HepG2 (cell line): Measurements from ENCODE around the gene TLR1. TPM values are rescaled to one million over a fixed set of nuclear protein-coding genes. Genes with fewer than 3 reads are reported as not detected.

Experiments used
- ATAC-seq: fragments of 200-7000 bp; cut with Tn5 transposase; 3 replicates; pipeline ENCODE4 v1.9.1; 2020; ENCODE audit warnings: mild to moderate bottlenecking, moderate library complexity
- BruUV-seq: library from RNA; stranded (reverse); fragments of 400-500 nt; replicated peaks from 2 replicates; lab custom pipeline; 2021; lab: Mats Ljungman, UMichigan
- CTCF ChIA-PET: fragments of 300-600 bp; formaldehyde crosslinking; extraction: SDS; loops from one replicate; lab custom pipeline; 2021; ENCODE audit warnings: low total read pairs, inconsistent platforms, low intra/inter-chr PET ratio; lab: Yijun Ruan, JAX
- POLR2A ChIA-PET: fragments of 350-600 bp; sonication (Branson Sonifier 250); formaldehyde crosslinking; loops from one replicate; lab custom pipeline; 2020; ENCODE audit warnings: antibody characterized with exemption, inconsistent platforms; lab: Yijun Ruan, JAX
- DNase-seq: peaks from one replicate; pipeline ENCODE4 v3.0.0-alpha.2; 2015; ENCODE audit warnings: low spot score
- FAIRE-seq: peaks from 3 replicates; lab custom pipeline; 2011; peaks lifted over from hg19 to GRCh38; lab: Jason Lieb, UNC
- H2AFZ ChIP-seq: one replicate; pipeline ENCODE4 v1.6.1; 2011; ENCODE audit warnings: low read length, inconsistent platforms
- H3K27ac ChIP-seq: fragments of 300-600 bp; 3 replicates; pipeline ENCODE4 v1.8.0; 2011; ENCODE audit warnings: mixed run types, mild to moderate bottlenecking, mixed read lengths, low read length, inconsistent platforms; ENCODE audit not compliant: insufficient read depth; ENCODE audit errors: extremely low read length
- H3K27me3 ChIP-seq, 2 experiments: fragments of 200-600 bp in 1 of 2; 2 replicates in 1 of 2; 3 replicates in 1 of 2; pipeline versions ENCODE4 v1.6.0 to v1.8.0; 2011; ENCODE audit warnings: low read length in 2 of 2, mild to moderate bottlenecking in 2 of 2, moderate library complexity in 2 of 2, inconsistent platforms in 1 of 2; ENCODE audit not compliant: insufficient read depth in 2 of 2, control insufficient read depth in 1 of 2
- H3K36me3 ChIP-seq, 2 experiments: fragments of 200-600 bp in 1 of 2; replicated peaks in 1 of 2; 2 replicates in 1 of 2; 3 replicates in 1 of 2; pipeline versions ENCODE4 v1.5.1 to v1.8.0; 2011; ENCODE audit warnings: low read length in 2 of 2, inconsistent platforms in 1 of 2; ENCODE audit not compliant: insufficient read depth in 2 of 2, control insufficient read depth in 1 of 2
- H3K4me1 ChIP-seq: 2 replicates; pipeline ENCODE4 v1.5.1; 2012; ENCODE audit warnings: low read length, inconsistent platforms; ENCODE audit not compliant: insufficient read depth
- H3K4me2 ChIP-seq: 2 replicates; pipeline ENCODE4 v1.6.0; 2011; ENCODE audit warnings: low read depth, low read length, inconsistent platforms
- H3K4me3 ChIP-seq, 3 experiments: fragments of 200-600 bp in 1 of 3; sonication (generic), shearing (Covaris generic) in 1 of 3; replicated peaks in 1 of 3; 2 replicates each; pipeline ENCODE4 v1.5.1; 2011 to 2016; ENCODE audit warnings: low read length in 3 of 3, inconsistent platforms in 2 of 3, low read depth in 2 of 3, mild to moderate bottlenecking in 2 of 3, control low read depth in 1 of 3, mixed read lengths in 1 of 3; ENCODE audit not compliant: insufficient read depth in 1 of 3
- H3K79me2 ChIP-seq: one replicate; pipeline ENCODE4 v1.6.1; 2011; ENCODE audit warnings: low read length, inconsistent platforms; ENCODE audit not compliant: insufficient read depth
- H3K9ac ChIP-seq: 2 replicates; pipeline ENCODE4 v1.6.0; 2011; ENCODE audit warnings: mild to moderate bottlenecking, low read depth, low read length, inconsistent platforms; ENCODE audit not compliant: insufficient read depth
- H3K9me3 ChIP-seq: 2 replicates; pipeline ENCODE4 v1.5.1; 2012; ENCODE audit warnings: mild to moderate bottlenecking, low read length
- H4K20me1 ChIP-seq: 2 replicates; pipeline ENCODE4 v1.6.0; 2011; ENCODE audit warnings: inconsistent platforms, mild to moderate bottlenecking, low read length, moderate library complexity; ENCODE audit not compliant: insufficient read depth
- FIP1L1 ChIP-seq: fragments of 200-400 bp; formaldehyde crosslinking; IDR thresholded peaks from 2 replicates; pipeline ENCODE4 v1.6.1; 2018; ENCODE audit warnings: low read depth, mild to moderate bottlenecking, low read length, moderate library complexity, borderline replicate concordance; ENCODE audit not compliant: insufficient read depth
- FOXA3 ChIP-seq: IDR thresholded peaks from 2 replicates; pipeline ENCODE4 v1.6.1; 2016; ENCODE audit warnings: missing genetic modification reagents, missing compliant biosample characterization
- FOXM1 ChIP-seq: sonication (generic); formaldehyde crosslinking; IDR thresholded peaks from 2 replicates; pipeline ENCODE4 v1.5.0; 2020; ENCODE audit warnings: missing genetic modification reagents
- GTF2F1 ChIP-seq: fragments of 150-350 bp; IDR thresholded peaks from 2 replicates; pipeline ENCODE4 v1.6.1; 2014; ENCODE audit warnings: low read length
- NR2F6 ChIP-seq, 2 experiments: IDR thresholded peaks; 2 replicates each; pipeline ENCODE4 v1.6.1; 2016; ENCODE audit warnings: antibody characterized with exemption in 1 of 2, mild to moderate bottlenecking in 1 of 2
- SMARCC2 ChIP-seq: fragments of 450-650 bp; IDR thresholded peaks from 2 replicates; pipeline ENCODE4 v1.6.1; 2017; ENCODE audit warnings: antibody characterized with exemption, mild to moderate bottlenecking
- TAF1 ChIP-seq: sonication (generic); formaldehyde crosslinking; IDR thresholded peaks from 2 replicates; pipeline ENCODE4 v1.4.0; 2020; ENCODE audit warnings: missing genetic modification reagents
- TRAFD1 ChIP-seq: sonication (generic); formaldehyde crosslinking; IDR thresholded peaks from 2 replicates; pipeline ENCODE4 v1.5.1; 2020; ENCODE audit warnings: missing genetic modification reagents, mild to moderate bottlenecking, borderline replicate concordance
- ZFP36 ChIP-seq: fragments of 150-350 bp; IDR thresholded peaks from 2 replicates; pipeline ENCODE4 v1.6.1; 2018; ENCODE audit warnings: borderline replicate concordance, low read length, low read depth; ENCODE audit not compliant: partially characterized antibody
- ZMYM4 ChIP-seq: sonication (generic); formaldehyde crosslinking; IDR thresholded peaks from 2 replicates; pipeline ENCODE4 v1.8.1; 2023; ENCODE audit warnings: mild to moderate bottlenecking, missing genetic modification reagents
- WGBS: methylation state at CpG from one replicate; pipeline ENCODE4 v1.1.6; 2017; ENCODE audit warnings: low lambda C conversion rate; 5-methylcytosine and 5-hydroxymethylcytosine counted together
- in situ Hi-C: cut with HindIII; loops from 2 replicates; pipeline ENCODE4 v1.10.0; 2017; ENCODE audit warnings: low pct_unique_long_range_greater_than_20kb; ENCODE audit not compliant: extremely low pct_ligation_motif_present
- intact Hi-C: fragments of 100-400 bp; cut with micrococcal nuclease; formaldehyde crosslinking; loops from one replicate; pipeline ENCODE4 v1.10.0; 2022; ENCODE audit not compliant: unreplicated experiment
- polyA plus RNA-seq, 8 experiments: library from polyadenylated mRNA; depleted of rRNA in 3 of 8; stranded (reverse) in 7 of 8; unstranded in 1 of 8; fragments of >200 nt; fragmentation: Illumina TruSeq in 4 of 8; extraction: Trizol in 4 of 8; gene quantifications; 2 replicates each; pipeline versions ENCODE4 v1.2.1 to v1.2.3, GENCODE V29; 2011 to 2016; ENCODE audit warnings: low read depth in 4 of 8, missing spikeins in 1 of 8, mixed read lengths in 1 of 8; ENCODE audit not compliant: insufficient read depth in 1 of 8
- total RNA-seq, 5 experiments: library from RNA; depleted of rRNA; stranded (reverse); fragments of >200 nt; fragmentation: Illumina TruSeq; extraction: Trizol; gene quantifications; 2 replicates each; pipeline ENCODE4 v1.2.3, GENCODE V29; 2016; ENCODE audit warnings: low read depth in 1 of 5
- TF ChIP-seq, protein P1 (sequence below): sonication (generic); formaldehyde crosslinking; IDR thresholded peaks from 2 replicates; pipeline ENCODE4 v1.9.0; 2021; ENCODE audit warnings: mild to moderate bottlenecking, missing genetic modification reagents

TLR1 gene
- total and polyA plus RNA-seq, 2 of the 13 experiments (the other 11 are each of a cell fraction or from before 2014, with no cell fraction given) = 0.08 to 0.11 TPM

DNA sequence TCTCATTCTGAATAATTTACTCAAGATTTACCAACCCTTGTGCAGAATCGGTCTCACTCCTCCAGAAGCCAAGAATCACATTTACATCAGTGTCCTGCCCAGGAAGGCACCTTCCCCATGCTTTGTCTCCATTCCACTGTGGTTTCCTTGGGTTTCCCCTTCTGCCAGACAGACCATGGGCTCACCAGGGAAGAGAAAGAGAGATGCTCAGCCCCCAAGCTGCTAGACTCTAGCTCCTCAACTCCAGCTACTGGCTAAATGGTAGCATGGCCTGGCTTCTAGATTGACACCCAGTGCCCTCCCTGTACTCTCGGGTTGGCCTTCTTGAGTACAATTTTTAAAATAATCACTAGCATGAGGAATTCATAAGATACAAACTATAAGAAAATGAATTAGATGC lies 34.7 kb downstream of the TLR1 start:
- WGBS = 21% methylated on average over 2 of the region's 2 CpGs
- in situ Hi-C loops = loop anchor here (25.0 kb wide), 1 partner anchor 367 kb away; no protein-coding TSS in a partner anchor
- no peak overlapping the region for H2AFZ ChIP-seq
- no peaks in the 10 kb centered on the region for H4K20me1 ChIP-seq
- CTCF ChIA-PET = no interaction called here
- H3K4me3 ChIP-seq = no peak overlapping the region
- no peak overlapping the region for H3K9ac ChIP-seq
- POLR2A ChIA-PET = no interaction called here
- no TSS peak for BruUV-seq
- no peaks in the 10 kb centered on the region for H3K36me3 ChIP-seq
- H3K27me3 ChIP-seq = peaks cover 0 to 17% of the 10 kb centered on the region in 2 experiments; a peak in 2 of 5 replicates
- H3K9me3 ChIP-seq = no peaks in the 10 kb centered on the region
- TF ChIP-seq FIP1L1 (no peak), ZMYM4 (CRISPR knock-in tag) (no peak)
- H3K4me1 ChIP-seq = no peaks in the 10 kb centered on the region
- no peak overlapping the region for H3K27ac ChIP-seq
- DNase-seq (no peak), ATAC-seq (no peak), FAIRE-seq (no peak)
- no peaks in the 10 kb centered on the region for H3K79me2 ChIP-seq
- intact Hi-C loops = no loop called here
- no peak overlapping the region for H3K4me2 ChIP-seq

DNA sequence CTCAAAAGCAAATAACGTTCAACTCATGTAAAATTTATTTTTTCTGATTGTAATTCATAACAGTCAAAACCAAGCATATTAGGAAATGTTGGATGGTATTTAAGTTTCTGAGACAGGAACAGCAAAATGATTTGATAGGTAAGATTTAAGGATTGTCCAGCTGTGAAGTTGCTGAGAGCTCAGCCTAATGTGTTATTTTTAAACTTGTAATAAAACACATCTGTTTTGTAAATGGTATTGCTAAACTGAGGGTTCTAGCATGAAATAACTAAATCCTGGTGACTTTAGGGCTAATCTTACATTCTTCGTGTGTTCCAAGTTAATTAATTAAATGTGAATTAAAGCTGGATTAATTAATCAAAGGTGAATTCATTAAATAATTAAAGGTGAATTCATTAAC lies 35.1 kb downstream of the TLR1 start:
- no peaks in the 10 kb centered on the region for H3K79me2 ChIP-seq
- no peaks in the 10 kb centered on the region for H3K4me1 ChIP-seq
- ChIA-PET POLR2A (no interaction called here), CTCF (no interaction called here)
- peaks cover 0 to 17% of the 10 kb centered on the region in 2 experiments; a peak in 2 of 5 replicates for H3K27me3 ChIP-seq
- H3K36me3 ChIP-seq = no peaks in the 10 kb centered on the region
- no peak overlapping the region for H2AFZ ChIP-seq
- H3K9me3 ChIP-seq = no peaks in the 10 kb centered on the region
- intact Hi-C loops (no loop called here), in situ Hi-C loops (loop anchor here (25.0 kb wide), 1 partner anchor 368 kb away; no protein-coding TSS in a partner anchor)
- no peak overlapping the region for H3K4me2 ChIP-seq
- no peak overlapping the region for H3K27ac ChIP-seq
- FAIRE-seq (no peak), ATAC-seq (no peak), DNase-seq (no peak)
- no TSS peak for BruUV-seq
- WGBS = 15% methylated on average over 2 of the region's 2 CpGs
- H3K4me3 ChIP-seq = no peak overlapping the region
- no peak overlapping the region for H3K9ac ChIP-seq
- no peaks in the 10 kb centered on the region for H4K20me1 ChIP-seq
- no peak for TF ChIP-seq TRAFD1 (CRISPR knock-in tag)
- TF ChIP-seq FOXM1 = no peak
- no peak for TF ChIP-seq FOXA3 (CRISPR knock-in tag)
- TF ChIP-seq GTF2F1 = no peak
- TF ChIP-seq SMARCC2 = no peak
- TF ChIP-seq ZFP36 = no peak
- TF ChIP-seq NR2F6 (IDR thresholded peaks at IDR 0.05) = no peak
- TF ChIP-seq NR2F6 (CRISPR knock-in tag; IDR thresholded peaks at IDR 0.05) = no peak
- no peak for TF ChIP-seq TAF1 (CRISPR knock-in tag)
- TF ChIP-seq, protein P1, sequence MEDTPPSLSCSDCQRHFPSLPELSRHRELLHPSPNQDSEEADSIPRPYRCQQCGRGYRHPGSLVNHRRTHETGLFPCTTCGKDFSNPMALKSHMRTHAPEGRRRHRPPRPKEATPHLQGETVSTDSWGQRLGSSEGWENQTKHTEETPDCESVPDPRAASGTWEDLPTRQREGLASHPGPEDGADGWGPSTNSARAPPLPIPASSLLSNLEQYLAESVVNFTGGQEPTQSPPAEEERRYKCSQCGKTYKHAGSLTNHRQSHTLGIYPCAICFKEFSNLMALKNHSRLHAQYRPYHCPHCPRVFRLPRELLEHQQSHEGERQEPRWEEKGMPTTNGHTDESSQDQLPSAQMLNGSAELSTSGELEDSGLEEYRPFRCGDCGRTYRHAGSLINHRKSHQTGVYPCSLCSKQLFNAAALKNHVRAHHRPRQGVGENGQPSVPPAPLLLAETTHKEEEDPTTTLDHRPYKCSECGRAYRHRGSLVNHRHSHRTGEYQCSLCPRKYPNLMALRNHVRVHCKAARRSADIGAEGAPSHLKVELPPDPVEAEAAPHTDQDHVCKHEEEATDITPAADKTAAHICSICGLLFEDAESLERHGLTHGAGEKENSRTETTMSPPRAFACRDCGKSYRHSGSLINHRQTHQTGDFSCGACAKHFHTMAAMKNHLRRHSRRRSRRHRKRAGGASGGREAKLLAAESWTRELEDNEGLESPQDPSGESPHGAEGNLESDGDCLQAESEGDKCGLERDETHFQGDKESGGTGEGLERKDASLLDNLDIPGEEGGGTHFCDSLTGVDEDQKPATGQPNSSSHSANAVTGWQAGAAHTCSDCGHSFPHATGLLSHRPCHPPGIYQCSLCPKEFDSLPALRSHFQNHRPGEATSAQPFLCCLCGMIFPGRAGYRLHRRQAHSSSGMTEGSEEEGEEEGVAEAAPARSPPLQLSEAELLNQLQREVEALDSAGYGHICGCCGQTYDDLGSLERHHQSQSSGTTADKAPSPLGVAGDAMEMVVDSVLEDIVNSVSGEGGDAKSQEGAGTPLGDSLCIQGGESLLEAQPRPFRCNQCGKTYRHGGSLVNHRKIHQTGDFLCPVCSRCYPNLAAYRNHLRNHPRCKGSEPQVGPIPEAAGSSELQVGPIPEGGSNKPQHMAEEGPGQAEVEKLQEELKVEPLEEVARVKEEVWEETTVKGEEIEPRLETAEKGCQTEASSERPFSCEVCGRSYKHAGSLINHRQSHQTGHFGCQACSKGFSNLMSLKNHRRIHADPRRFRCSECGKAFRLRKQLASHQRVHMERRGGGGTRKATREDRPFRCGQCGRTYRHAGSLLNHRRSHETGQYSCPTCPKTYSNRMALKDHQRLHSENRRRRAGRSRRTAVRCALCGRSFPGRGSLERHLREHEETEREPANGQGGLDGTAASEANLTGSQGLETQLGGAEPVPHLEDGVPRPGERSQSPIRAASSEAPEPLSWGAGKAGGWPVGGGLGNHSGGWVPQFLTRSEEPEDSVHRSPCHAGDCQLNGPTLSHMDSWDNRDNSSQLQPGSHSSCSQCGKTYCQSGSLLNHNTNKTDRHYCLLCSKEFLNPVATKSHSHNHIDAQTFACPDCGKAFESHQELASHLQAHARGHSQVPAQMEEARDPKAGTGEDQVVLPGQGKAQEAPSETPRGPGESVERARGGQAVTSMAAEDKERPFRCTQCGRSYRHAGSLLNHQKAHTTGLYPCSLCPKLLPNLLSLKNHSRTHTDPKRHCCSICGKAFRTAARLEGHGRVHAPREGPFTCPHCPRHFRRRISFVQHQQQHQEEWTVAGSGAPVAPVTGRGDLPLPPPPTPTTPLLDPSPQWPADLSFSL (CRISPR knock-in tag) = no peak
